Smooth muscle cell (in vitro differentiated cells): ENCODE data around the gene SYT2. TPM values are rescaled to one million over a fixed set of nuclear protein-coding genes. Genes with fewer than 3 reads are reported as not detected.

Experiments
- DNase-seq: peaks from one replicate; lab custom pipeline; 2025; ENCODE audit not compliant: unreplicated experiment; lab: John Stamatoyannopoulos, UW
- H2AFZ ChIP-seq: fragments of 200-600 bp; sonication (generic); 2 replicates; pipeline ENCODE4 v1.6.0; 2016; ENCODE audit warnings: antibody characterized with exemption, low read depth, mild to moderate bottlenecking
- H3F3A ChIP-seq: fragments of 200-600 bp; sonication (generic); 2 replicates; pipeline ENCODE4 v1.6.0; 2017; ENCODE audit warnings: antibody characterized with exemption, low read depth
- H3K27ac ChIP-seq: fragments of 200-600 bp; sonication (generic); 2 replicates; pipeline ENCODE4 v1.5.1; 2016; ENCODE audit warnings: low read depth, mild to moderate bottlenecking
- H3K27me3 ChIP-seq: fragments of 200-600 bp; sonication (generic); 2 replicates; pipeline ENCODE4 v1.6.1; 2016; ENCODE audit warnings: low read depth, mild to moderate bottlenecking
- H3K36me3 ChIP-seq: fragments of 200-600 bp; sonication (generic); 2 replicates; pipeline ENCODE4 v1.5.1; 2016; ENCODE audit warnings: low read depth
- H3K4me1 ChIP-seq: fragments of 200-600 bp; sonication (generic); 2 replicates; pipeline ENCODE4 v1.5.1; 2016; ENCODE audit warnings: low read depth
- H3K4me2 ChIP-seq: fragments of 200-600 bp; sonication (generic); 2 replicates; pipeline ENCODE4 v1.6.0; 2016; ENCODE audit warnings: mild to moderate bottlenecking
- H3K4me3 ChIP-seq: fragments of 200-600 bp; sonication (generic); 2 replicates; pipeline ENCODE4 v1.5.1; 2016; ENCODE audit warnings: mild to moderate bottlenecking
- H3K79me2 ChIP-seq: fragments of 200-600 bp; sonication (generic); 2 replicates; pipeline ENCODE4 v1.6.0; 2016; ENCODE audit warnings: low read depth, mild to moderate bottlenecking
- H3K9ac ChIP-seq: fragments of 200-600 bp; sonication (generic); 2 replicates; pipeline ENCODE4 v1.6.0; 2016; ENCODE audit warnings: low read depth
- H3K9me3 ChIP-seq: fragments of 200-600 bp; sonication (generic); replicated peaks from 2 replicates; pipeline ENCODE4 v1.5.1; 2016; ENCODE audit warnings: low read depth
- H4K20me1 ChIP-seq: fragments of 200-600 bp; sonication (generic); 2 replicates; pipeline ENCODE4 v1.6.0; 2016; ENCODE audit warnings: low read depth
- CTCF ChIP-seq: fragments of 200-600 bp; sonication (generic); IDR thresholded peaks from 2 replicates; pipeline ENCODE4 v1.5.1; 2017; ENCODE audit warnings: borderline replicate concordance, mild to moderate bottlenecking, antibody characterized with exemption; ENCODE audit not compliant: insufficient read depth, poor library complexity, severe bottlenecking
- WGBS: methylation state at CpG from one replicate; pipeline ENCODE4 v1.1.7; 2016; ENCODE audit warnings: low lambda C conversion rate; 5-methylcytosine and 5-hydroxymethylcytosine counted together
- polyA plus RNA-seq: library from polyadenylated mRNA; unstranded; fragments of >200 nt; fragmentation: Nextera tagmentation; extraction: Ambion mirVana; gene quantifications from 2 replicates; pipeline ENCODE4 v1.2.1, GENCODE V29; 2016
- total RNA-seq: library from RNA; depleted of rRNA; stranded (reverse); fragments of >200 nt; gene quantifications from 2 replicates; pipeline ENCODE4 v1.2.3, GENCODE V29; 2014

SYT2 gene
- total and polyA plus RNA-seq, 2 experiments from 2014 or later, result not detected

GRCh38 chr1:202568410-202568809, 141.8 kb downstream of the SYT2 start:
- Histone ChIP-seq H3K79me2 (no peaks in the 10 kb centered on the region), H3K4me1 (no peaks in the 10 kb centered on the region), H3K9ac (no peak overlapping the region), H3K27me3 (no peaks in the 10 kb centered on the region), H3K36me3 (no peaks in the 10 kb centered on the region), H3K4me2 (no peak overlapping the region), H3K9me3 (no peaks in the 10 kb centered on the region), H3F3A (no peaks in the 10 kb centered on the region), H4K20me1 (no peaks in the 10 kb centered on the region), H3K27ac (no peak overlapping the region), H2AFZ (no peak overlapping the region), H3K4me3 (no peak overlapping the region)
- WGBS, result 55% methylated on average over 2 of the region's 2 CpGs
- no peak for TF ChIP-seq CTCF
- DNase-seq, result no peak

DNA sequence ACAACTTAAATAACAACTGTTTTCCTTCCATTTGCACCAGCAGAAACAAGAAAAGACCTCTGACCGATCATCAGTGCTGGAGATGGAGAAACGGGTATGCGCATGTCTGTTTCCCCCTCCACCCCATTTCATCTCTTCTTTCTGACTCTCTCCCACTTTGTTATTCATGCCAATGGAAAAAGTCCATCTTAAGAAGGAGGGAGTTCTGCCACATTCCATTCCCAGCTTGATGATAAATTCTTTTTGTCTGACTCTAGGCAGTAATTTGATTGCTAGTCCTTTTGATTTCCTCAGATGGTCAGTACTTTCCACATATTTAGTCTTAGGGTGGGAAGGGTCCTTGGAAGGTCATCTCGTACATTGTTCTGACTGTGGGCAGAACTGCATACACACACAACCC, 142.5 kb downstream of the SYT2 start:
- H2AFZ ChIP-seq, result no peak overlapping the region
- H3K36me3 ChIP-seq, result no peaks in the 10 kb centered on the region
- H3K4me2 ChIP-seq, result peak overlapping the region; percentile 11
- no peaks in the 10 kb centered on the region for H3K9me3 ChIP-seq
- no peaks in the 10 kb centered on the region for H3K4me1 ChIP-seq
- H4K20me1 ChIP-seq, result no peaks in the 10 kb centered on the region
- H3K4me3 ChIP-seq, result no peak overlapping the region
- no peaks in the 10 kb centered on the region for H3K79me2 ChIP-seq
- WGBS, result 67% methylated on average over 4 of the region's 4 CpGs
- H3F3A ChIP-seq, result no peaks in the 10 kb centered on the region
- H3K27ac ChIP-seq, result no peak overlapping the region
- DNase-seq, result no peak
- TF ChIP-seq CTCF, result no peak
- H3K27me3 ChIP-seq, result no peaks in the 10 kb centered on the region
- H3K9ac ChIP-seq, result no peak overlapping the region

DNA sequence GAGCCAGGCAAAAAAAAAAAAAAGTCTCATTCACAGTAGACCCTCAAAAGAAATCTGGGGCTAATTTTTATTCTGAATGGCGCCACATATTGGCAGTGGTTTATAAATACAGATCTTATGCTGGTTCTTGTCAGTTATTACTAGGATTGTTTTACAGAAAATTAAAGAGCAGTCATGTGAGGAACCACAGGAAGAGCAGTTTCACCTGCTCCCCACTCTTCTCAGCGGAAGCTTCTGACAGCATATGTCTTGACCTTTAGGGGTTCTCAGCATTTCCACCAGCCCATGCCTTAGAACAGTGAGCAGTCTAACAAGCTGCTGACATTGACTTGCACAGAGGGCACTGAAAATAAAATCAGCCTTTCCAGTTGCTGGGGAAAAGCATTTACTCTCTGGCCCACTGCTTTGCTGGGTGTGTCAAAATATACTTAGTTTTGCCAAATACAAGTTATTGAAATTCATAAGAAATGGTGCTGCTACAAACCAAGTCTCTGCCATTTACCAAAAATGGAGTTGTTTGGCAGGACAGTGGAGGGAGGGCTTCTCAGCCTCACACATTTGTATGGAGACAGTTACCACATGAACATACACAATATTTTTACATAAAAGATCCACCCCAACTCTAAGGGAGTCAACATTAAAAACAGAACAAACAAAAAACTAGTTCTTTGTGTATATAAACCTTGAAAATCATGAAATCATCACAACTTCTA, 144.2 kb downstream of the SYT2 start:
- H3K4me3 ChIP-seq, result no peak overlapping the region
- H3K9me3 ChIP-seq, result no peaks in the 10 kb centered on the region

More for the DNA sequence above, 144.2 kb downstream of the SYT2 start:
- no peak for TF ChIP-seq CTCF
- H4K20me1 ChIP-seq, result no peaks in the 10 kb centered on the region
- no peak overlapping the region for H3K27ac ChIP-seq
- no peak for DNase-seq
- no peaks in the 10 kb centered on the region for H3K27me3 ChIP-seq
- no peaks in the 10 kb centered on the region for H3K36me3 ChIP-seq
- H3K4me1 ChIP-seq, result no peaks in the 10 kb centered on the region
- H3K4me2 ChIP-seq, result no peak overlapping the region
- no peaks in the 10 kb centered on the region for H3K79me2 ChIP-seq
- H3K9ac ChIP-seq, result no peak overlapping the region
- no peaks in the 10 kb centered on the region for H3F3A ChIP-seq
- no peak overlapping the region for H2AFZ ChIP-seq
- 96% methylated on average over 2 of the region's 2 CpGs for WGBS
